H1 (cell line): Measurements from ENCODE around the gene NCCRP1. TPM values are rescaled to one million over a fixed set of nuclear protein-coding genes. Genes with fewer than 3 reads are reported as not detected.

ENCODE experiments used
- ATF2 ChIP-seq: IDR thresholded peaks from 2 replicates; pipeline ENCODE4 v1.6.1; 2012; ENCODE audit warnings: low read length, inconsistent platforms
- BRCA1 ChIP-seq: IDR thresholded peaks from 2 replicates; pipeline ENCODE4 v1.6.1; 2012; ENCODE audit warnings: low read depth, low read length, improper control_type of control experiment
- CHD2 ChIP-seq: IDR thresholded peaks from 2 replicates; pipeline ENCODE4 v1.6.1; 2012; ENCODE audit warnings: low read length, improper control_type of control experiment
- CREB1 ChIP-seq: IDR thresholded peaks from 2 replicates; pipeline ENCODE4 v1.6.1; 2012; ENCODE audit warnings: inconsistent platforms
- KDM5A ChIP-seq: fragments of 200-600 bp; IDR thresholded peaks from 2 replicates; pipeline ENCODE4 v1.7.1; 2012; ENCODE audit warnings: mild to moderate bottlenecking, low read length, inconsistent platforms, mixed read lengths
- PHF8 ChIP-seq: fragments of 200-600 bp; sonication (generic); conservative IDR thresholded peaks from 2 replicates; pipeline ENCODE4 v1.7.1; 2012; ENCODE audit warnings: low read depth, mild to moderate bottlenecking, inconsistent platforms, low read length, moderate library complexity
- POU5F1 ChIP-seq: IDR thresholded peaks from 2 replicates; pipeline ENCODE4 v1.6.1; 2011; ENCODE audit warnings: low read depth, mild to moderate bottlenecking, low read length, moderate library complexity
- TBP ChIP-seq: IDR thresholded peaks from 2 replicates; pipeline ENCODE4 v1.6.1; 2011; ENCODE audit warnings: low read depth, low read length, improper control_type of control experiment
- polyA plus RNA-seq, 7 experiments: library from polyadenylated mRNA; depleted of rRNA in 3 of 7; stranded (reverse) in 5 of 7; unstranded in 2 of 7; fragments of >200 nt in 5 of 7; fragments of 200-250 nt in 2 of 7; gene quantifications; 1 replicate in 5 of 7; 2 replicates in 1 of 7; 4 replicates in 1 of 7; pipeline versions ENCODE4 v1.2.1 to v1.2.3, GENCODE V29; 2011 to 2013; ENCODE audit warnings: missing spikeins in 2 of 7, mixed read lengths in 2 of 7
- total RNA-seq: library from RNA; stranded (reverse); fragmentation: NEBNext Ultra II Directional; extraction: Animal tissue kit (Norgen Biotek cat#: 25700); gene quantifications from 2 replicates; pipeline ENCODE4 v1.2.1, GENCODE V29; 2021

The NCCRP1 gene
- total and polyA plus RNA-seq, 2 of the 8 experiments (the other 6 are each of a cell fraction or from before 2014, with no cell fraction given), result 2.8 to 7.9 TPM

- TF ChIP-seq BRCA1 (no peak), CHD2 (no peak), TBP (no peak), POU5F1 (no peak), PHF8 (no peak), ATF2 (no peak), CREB1 (no peak), KDM5A (no peak)
Measured at GRCh38 chr19:39155741-39156140, 41.0 kb upstream of the NCCRP1 start (continued).
